ENCODE data around the gene LRRC18.

Gene LRRC18

GRCh38 chr10:48900371-48900801, 39.3 kb downstream of the LRRC18 start:
- Histone ChIP-seq H3K27ac (ENCODE audit: low read depth, low read length) (no peak overlapping the region), H3K4me3 (ENCODE audit: low read length) (no peak overlapping the region), H3K4me1 (ENCODE audit: control insufficient read depth, insufficient read depth, low read length) (no peaks in the 10 kb centered on the region), H3K36me3 (ENCODE audit: control insufficient read depth, insufficient read depth, low read length) (no peaks in the 10 kb centered on the region), H3K9ac (ENCODE audit: low read length) (no peak overlapping the region), H3K27me3 (ENCODE audit: control insufficient read depth, insufficient read depth, low read length) (peaks cover 2% of the 10 kb centered on the region)

GRCh38 chr10:48899781-48900180, 39.9 kb downstream of the LRRC18 start:
- Histone ChIP-seq H3K4me1 (ENCODE audit: control insufficient read depth, insufficient read depth, low read length) (no peaks in the 10 kb centered on the region), H3K9ac (ENCODE audit: low read length) (no peak overlapping the region), H3K4me3 (ENCODE audit: low read length) (no peak overlapping the region), H3K36me3 (ENCODE audit: control insufficient read depth, insufficient read depth, low read length) (no peaks in the 10 kb centered on the region), H3K27me3 (ENCODE audit: control insufficient read depth, insufficient read depth, low read length) (peaks cover 2% of the 10 kb centered on the region), H3K27ac (ENCODE audit: low read depth, low read length) (no peak overlapping the region)

- no peak overlapping the region for H3K9ac ChIP-seq (ENCODE audit: low read length)
- no peaks in the 10 kb centered on the region for H3K4me1 ChIP-seq (ENCODE audit: control insufficient read depth, insufficient read depth, low read length)
- peaks cover 2% of the 10 kb centered on the region for H3K27me3 ChIP-seq (ENCODE audit: control insufficient read depth, insufficient read depth, low read length)
- no peaks in the 10 kb centered on the region for H3K36me3 ChIP-seq (ENCODE audit: control insufficient read depth, insufficient read depth, low read length)
- no peak overlapping the region for H3K4me3 ChIP-seq (ENCODE audit: low read length)
- no peak overlapping the region for H3K27ac ChIP-seq (ENCODE audit: low read depth, low read length)
Measured at GRCh38 chr10:48898426-48898825, 41.2 kb downstream of the LRRC18 start.

GRCh38 chr10:48897441-48897790, 42.2 kb downstream of the LRRC18 start:
- peaks cover 2% of the 10 kb centered on the region for H3K27me3 ChIP-seq (ENCODE audit: control insufficient read depth, insufficient read depth, low read length)
- no peak overlapping the region for H3K4me3 ChIP-seq (ENCODE audit: low read length)
- H3K27ac ChIP-seq (ENCODE audit: low read depth, low read length): no peak overlapping the region

GRCh38 chr10:48896756-48897440, 42.7 kb downstream of the LRRC18 start:
- no peaks in the 10 kb centered on the region for H3K36me3 ChIP-seq (ENCODE audit: control insufficient read depth, insufficient read depth, low read length)
- H3K27me3 ChIP-seq (ENCODE audit: control insufficient read depth, insufficient read depth, low read length): peaks cover 2% of the 10 kb centered on the region

More at GRCh38 chr10:48897441-48897790, 42.2 kb downstream of the LRRC18 start:
- Histone ChIP-seq H3K4me1 (ENCODE audit: control insufficient read depth, insufficient read depth, low read length) (no peaks in the 10 kb centered on the region), H3K9ac (ENCODE audit: low read length) (no peak overlapping the region), H3K36me3 (ENCODE audit: control insufficient read depth, insufficient read depth, low read length) (no peaks in the 10 kb centered on the region)

GRCh38 chr10:48895803-48896195, 43.8 kb downstream of the LRRC18 start:
- no peak overlapping the region for H3K9ac ChIP-seq (ENCODE audit: low read length)
- H3K36me3 ChIP-seq (ENCODE audit: control insufficient read depth, insufficient read depth, low read length): no peaks in the 10 kb centered on the region
- H3K27me3 ChIP-seq (ENCODE audit: control insufficient read depth, insufficient read depth, low read length): peaks cover 2% of the 10 kb centered on the region
- no peaks in the 10 kb centered on the region for H3K4me1 ChIP-seq (ENCODE audit: control insufficient read depth, insufficient read depth, low read length)
- no peak overlapping the region for H3K27ac ChIP-seq (ENCODE audit: low read depth, low read length)
- H3K4me3 ChIP-seq (ENCODE audit: low read length): no peak overlapping the region

More at GRCh38 chr10:48896756-48897440, 42.7 kb downstream of the LRRC18 start:
- Histone ChIP-seq H3K4me3 (ENCODE audit: low read length) (no peak overlapping the region), H3K9ac (ENCODE audit: low read length) (no peak overlapping the region), H3K4me1 (ENCODE audit: control insufficient read depth, insufficient read depth, low read length) (no peaks in the 10 kb centered on the region), H3K27ac (ENCODE audit: low read depth, low read length) (no peak overlapping the region)

GRCh38 chr10:48894911-48895802, 44.5 kb downstream of the LRRC18 start:
- Histone ChIP-seq H3K36me3 (ENCODE audit: control insufficient read depth, insufficient read depth, low read length) (no peaks in the 10 kb centered on the region), H3K27ac (ENCODE audit: low read depth, low read length) (no peak overlapping the region), H3K27me3 (ENCODE audit: control insufficient read depth, insufficient read depth, low read length) (peaks cover 2% of the 10 kb centered on the region), H3K4me3 (ENCODE audit: low read length) (no peak overlapping the region), H3K4me1 (ENCODE audit: control insufficient read depth, insufficient read depth, low read length) (no peaks in the 10 kb centered on the region), H3K9ac (ENCODE audit: low read length) (no peak overlapping the region)

GRCh38 chr10:48890888-48891850, 48.5 kb downstream of the LRRC18 start:
- no peak overlapping the region for H3K9ac ChIP-seq (ENCODE audit: low read length)
- no peak overlapping the region for H3K4me3 ChIP-seq (ENCODE audit: low read length)
- no peaks in the 10 kb centered on the region for H3K4me1 ChIP-seq (ENCODE audit: control insufficient read depth, insufficient read depth, low read length)
- no peaks in the 10 kb centered on the region for H3K36me3 ChIP-seq (ENCODE audit: control insufficient read depth, insufficient read depth, low read length)
- no peak overlapping the region for H3K27ac ChIP-seq (ENCODE audit: low read depth, low read length)
- H3K27me3 ChIP-seq (ENCODE audit: control insufficient read depth, insufficient read depth, low read length): no peaks in the 10 kb centered on the region

GRCh38 chr10:48887982-48888381, 51.7 kb downstream of the LRRC18 start:
- Histone ChIP-seq H3K27ac (ENCODE audit: low read depth, low read length) (no peak overlapping the region), H3K27me3 (ENCODE audit: control insufficient read depth, insufficient read depth, low read length) (no peaks in the 10 kb centered on the region), H3K9ac (ENCODE audit: low read length) (no peak overlapping the region), H3K4me3 (ENCODE audit: low read length) (no peak overlapping the region), H3K36me3 (ENCODE audit: control insufficient read depth, insufficient read depth, low read length) (no peaks in the 10 kb centered on the region), H3K4me1 (ENCODE audit: control insufficient read depth, insufficient read depth, low read length) (no peaks in the 10 kb centered on the region)

- Histone ChIP-seq H3K36me3 (ENCODE audit: control insufficient read depth, insufficient read depth, low read length) (no peaks in the 10 kb centered on the region), H3K27ac (ENCODE audit: low read depth, low read length) (no peak overlapping the region), H3K27me3 (ENCODE audit: control insufficient read depth, insufficient read depth, low read length) (no peaks in the 10 kb centered on the region), H3K4me1 (ENCODE audit: control insufficient read depth, insufficient read depth, low read length) (no peaks in the 10 kb centered on the region), H3K9ac (ENCODE audit: low read length) (no peak overlapping the region), H3K4me3 (ENCODE audit: low read length) (no peak overlapping the region)
Measured at GRCh38 chr10:48885376-48885775, 54.3 kb downstream of the LRRC18 start.

- Histone ChIP-seq H3K4me3 (ENCODE audit: low read length) (no peak overlapping the region), H3K9ac (ENCODE audit: low read length) (no peak overlapping the region), H3K4me1 (ENCODE audit: control insufficient read depth, insufficient read depth, low read length) (no peaks in the 10 kb centered on the region), H3K27me3 (ENCODE audit: control insufficient read depth, insufficient read depth, low read length) (no peaks in the 10 kb centered on the region), H3K27ac (ENCODE audit: low read depth, low read length) (no peak overlapping the region), H3K36me3 (ENCODE audit: control insufficient read depth, insufficient read depth, low read length) (no peaks in the 10 kb centered on the region)
Measured at GRCh38 chr10:48884179-48885045, 55.2 kb downstream of the LRRC18 start.
